ENCODE results near the gene ZDHHC11B.
"Not testable (repeated sequence)": the region's sequence is repeated elsewhere in the genome, so short reads cannot be mapped to it uniquely, and the experiment has no call there.

Gene ZDHHC11B

GRCh38 chr5:714215-715118 lies 70.1 kb downstream of the ZDHHC11B start:
- not testable (repeated sequence) for DNase-seq

- DNase-seq, result not testable (repeated sequence)
Observed at GRCh38 chr5:713686-714085, 70.8 kb downstream of the ZDHHC11B start.

GRCh38 chr5:708848-709517 lies 75.5 kb downstream of the ZDHHC11B start:
- not testable (repeated sequence) for DNase-seq

GRCh38 chr5:708374-708773 lies 76.2 kb downstream of the ZDHHC11B start:
- DNase-seq, result not testable (repeated sequence)

- not testable (repeated sequence) for DNase-seq
Observed at GRCh38 chr5:706127-706526, 78.4 kb downstream of the ZDHHC11B start.

GRCh38 chr5:696753-697702 lies 87.5 kb downstream of the ZDHHC11B start:
- DNase-seq, result not testable (repeated sequence)

GRCh38 chr5:696191-696590 lies 88.3 kb downstream of the ZDHHC11B start:
- DNase-seq, result not testable (repeated sequence)

GRCh38 chr5:695475-695874 lies 89.1 kb downstream of the ZDHHC11B start:
- DNase-seq, result not testable (repeated sequence)

- DNase-seq, result not testable (repeated sequence)
Observed at GRCh38 chr5:694042-694431, 90.5 kb downstream of the ZDHHC11B start.

- DNase-seq, result peak; percentile 76 to 87
Observed at GRCh38 chr5:693271-694041, 91.1 kb downstream of the ZDHHC11B start, which contains the start of gene TPPP. Gene TPPP, minus strand, starts transcription at chr5:693352. Its CDS starts 15,292 bp downstream, at chr5:678060.

- DNase-seq, result not testable (repeated sequence)
Observed at GRCh38 chr5:692529-693041, 91.9 kb downstream of the ZDHHC11B start.

GRCh38 chr5:691817-692528 lies 92.6 kb downstream of the ZDHHC11B start:
- DNase-seq, result no peak

GRCh38 chr5:691049-691448 lies 93.5 kb downstream of the ZDHHC11B start:
- not testable (repeated sequence) for DNase-seq

GRCh38 chr5:690293-690692 lies 94.2 kb downstream of the ZDHHC11B start:
- DNase-seq, result not testable (repeated sequence)

GRCh38 chr5:688348-689010 lies 96.0 kb downstream of the ZDHHC11B start:
- DNase-seq, result not testable (repeated sequence)

- not testable (repeated sequence) for DNase-seq
Observed at GRCh38 chr5:686936-687335, 97.6 kb downstream of the ZDHHC11B start.

- DNase-seq, result not testable (repeated sequence)
Observed at GRCh38 chr5:686172-686523, 98.4 kb downstream of the ZDHHC11B start.

GRCh38 chr5:685262-686171 lies 99.0 kb downstream of the ZDHHC11B start:
- no peak for DNase-seq

- no peak for DNase-seq
Observed at GRCh38 chr5:684751-685216, 99.7 kb downstream of the ZDHHC11B start.

Data from stimulated activated CD4-positive, alpha-beta T cell treated with anti-CD3 and anti-CD28 coated beads, Interleukin-2, amount 100 ng/mL, for 48 hours (primary cell).